ENCODE results near the gene LBH. TPM values are rescaled to one million over a fixed set of nuclear protein-coding genes. Genes with fewer than 3 reads are reported as not detected.

LBH gene
- total RNA-seq, 4 donors from 2014 or later = 14.9 to 41.1 (median 30.0) TPM

DNA sequence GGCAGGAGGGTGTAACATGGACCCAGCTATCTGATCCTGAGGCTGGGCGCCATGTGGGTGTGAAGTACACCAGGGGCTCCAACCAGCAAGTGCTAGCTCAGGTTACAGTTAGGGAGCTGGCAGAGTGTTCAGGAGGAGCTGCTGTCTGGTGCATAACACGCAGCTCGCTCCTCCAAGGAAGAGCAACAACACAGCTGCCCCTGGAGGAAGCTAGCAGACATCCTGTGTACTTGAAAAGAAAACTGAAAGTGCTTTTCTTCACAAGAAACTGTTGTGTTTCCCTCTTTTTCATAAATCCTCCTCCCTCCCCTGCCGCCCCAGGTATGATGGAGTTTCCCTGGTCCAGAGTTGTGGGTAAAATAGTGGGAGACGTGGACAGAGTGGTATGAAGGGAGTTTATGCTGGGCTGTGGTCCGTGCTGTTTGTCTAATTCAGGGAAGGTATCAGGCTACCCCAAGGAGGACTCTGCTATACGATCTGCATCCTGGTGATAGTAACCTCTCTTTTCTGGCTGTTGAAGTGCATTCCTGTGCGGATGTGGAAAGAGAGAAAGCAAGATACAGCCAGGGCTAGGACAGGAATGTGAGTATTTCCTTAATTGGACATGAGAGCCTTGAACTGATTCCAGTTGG is 6.1 kb upstream of the LBH start:
- H3K4me3 ChIP-seq = peak overlapping the region; percentile 33
- H3K9me3 ChIP-seq = no peaks in the 10 kb centered on the region
- TF ChIP-seq POLR2AphosphoS5 (IDR thresholded peaks at IDR 0.05) (no peak), POLR2A (IDR thresholded peaks at IDR 0.05) (no peak), EP300 (IDR thresholded peaks at IDR 0.05) (no peak)
- TF ChIP-seq, protein P1, sequence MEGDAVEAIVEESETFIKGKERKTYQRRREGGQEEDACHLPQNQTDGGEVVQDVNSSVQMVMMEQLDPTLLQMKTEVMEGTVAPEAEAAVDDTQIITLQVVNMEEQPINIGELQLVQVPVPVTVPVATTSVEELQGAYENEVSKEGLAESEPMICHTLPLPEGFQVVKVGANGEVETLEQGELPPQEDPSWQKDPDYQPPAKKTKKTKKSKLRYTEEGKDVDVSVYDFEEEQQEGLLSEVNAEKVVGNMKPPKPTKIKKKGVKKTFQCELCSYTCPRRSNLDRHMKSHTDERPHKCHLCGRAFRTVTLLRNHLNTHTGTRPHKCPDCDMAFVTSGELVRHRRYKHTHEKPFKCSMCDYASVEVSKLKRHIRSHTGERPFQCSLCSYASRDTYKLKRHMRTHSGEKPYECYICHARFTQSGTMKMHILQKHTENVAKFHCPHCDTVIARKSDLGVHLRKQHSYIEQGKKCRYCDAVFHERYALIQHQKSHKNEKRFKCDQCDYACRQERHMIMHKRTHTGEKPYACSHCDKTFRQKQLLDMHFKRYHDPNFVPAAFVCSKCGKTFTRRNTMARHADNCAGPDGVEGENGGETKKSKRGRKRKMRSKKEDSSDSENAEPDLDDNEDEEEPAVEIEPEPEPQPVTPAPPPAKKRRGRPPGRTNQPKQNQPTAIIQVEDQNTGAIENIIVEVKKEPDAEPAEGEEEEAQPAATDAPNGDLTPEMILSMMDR (IDR thresholded peaks at IDR 0.05) = no peak
- H3K27me3 ChIP-seq = no peaks in the 10 kb centered on the region
- DNase-seq (ENCODE audit: low spot score in 2 of 2) = no peak
- WGBS = 23% methylated on average over 8 of the region's 8 CpGs
- no peaks in the 10 kb centered on the region for H3K36me3 ChIP-seq
- peaks cover 19% of the 10 kb centered on the region for H3K4me1 ChIP-seq
- H3K27ac ChIP-seq = peak overlapping the region; percentile 51

DNA sequence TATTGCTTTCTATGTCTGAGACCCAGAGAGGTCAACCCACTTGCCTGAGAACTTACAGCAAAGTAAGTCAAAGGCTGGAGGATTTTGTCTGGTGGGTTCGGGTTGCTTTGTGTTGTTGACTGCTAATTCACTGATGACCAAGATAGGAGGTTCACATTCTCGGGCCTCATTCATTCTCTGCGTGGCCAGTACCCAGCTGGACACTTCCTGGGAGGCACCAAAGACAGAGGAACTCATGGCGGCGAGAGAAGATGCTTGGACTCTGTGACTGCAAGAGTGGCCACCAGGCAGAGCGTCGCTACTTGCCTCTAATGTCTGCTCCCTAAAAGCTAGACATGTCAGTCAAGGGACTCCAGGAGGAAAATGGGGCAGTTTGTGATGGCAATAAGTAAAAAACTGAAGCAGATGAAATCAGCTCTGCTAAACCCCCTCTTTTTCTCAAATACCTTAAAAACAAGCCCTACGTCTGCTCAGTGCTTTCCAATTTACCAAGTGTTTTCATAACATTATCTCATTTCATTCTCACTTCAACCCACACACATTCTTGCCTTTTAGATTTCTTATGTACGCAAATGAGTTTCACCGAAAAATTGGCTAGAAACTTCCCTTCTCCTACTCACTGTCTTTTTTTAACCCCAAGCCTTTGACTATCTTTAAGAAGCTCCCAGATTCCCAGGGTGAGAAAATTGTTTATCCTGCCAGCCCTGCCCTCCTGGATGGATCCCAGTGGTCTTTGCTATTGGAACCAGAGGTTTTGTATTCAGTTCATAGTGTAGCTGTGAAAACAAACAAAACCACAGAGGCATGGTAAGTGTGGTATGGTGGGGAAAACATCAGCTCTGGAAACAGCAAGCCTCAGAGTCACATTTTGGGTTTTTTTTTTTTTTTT is 4.9 kb upstream of the LBH start:
- no peak overlapping the region for H3K4me3 ChIP-seq
- peak overlapping the region; percentile 51 for H3K27ac ChIP-seq
- peaks cover 27% of the 10 kb centered on the region for H3K4me1 ChIP-seq
- TF ChIP-seq POLR2AphosphoS5 (IDR thresholded peaks at IDR 0.05) = no peak
- WGBS = 76% methylated on average over 9 of the region's 10 CpGs
- H3K27me3 ChIP-seq = no peaks in the 10 kb centered on the region
- peak in 1 of 2 donors; percentile 20 for DNase-seq (ENCODE audit: low spot score in 2 of 2)
- H3K9me3 ChIP-seq = no peaks in the 10 kb centered on the region
- H3K36me3 ChIP-seq = no peaks in the 10 kb centered on the region

DNA sequence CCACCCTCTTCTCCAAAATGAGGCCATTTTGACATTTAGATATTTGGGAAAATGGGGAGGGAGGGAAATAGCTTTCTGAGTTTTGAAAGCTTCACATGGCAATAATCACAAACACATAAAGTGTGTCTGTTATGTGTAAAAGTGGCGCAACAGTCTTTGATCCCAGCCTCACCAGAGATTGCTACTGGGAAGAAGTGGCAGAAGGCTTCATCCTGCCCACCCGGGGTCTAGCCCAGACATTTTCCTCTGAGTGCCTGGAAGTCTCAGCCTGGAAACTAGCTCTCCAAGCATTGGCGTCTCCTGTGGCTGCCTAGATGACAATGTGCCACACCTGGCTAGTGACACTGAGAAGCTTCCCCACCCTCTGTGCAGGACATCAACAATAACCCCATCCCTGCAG is 1.7 kb upstream of the LBH start:
- TF ChIP-seq POLR2A (IDR thresholded peaks at IDR 0.05) = no peak
- TF ChIP-seq POLR2AphosphoS5 (IDR thresholded peaks at IDR 0.05) = no peak
- TF ChIP-seq, protein P1 (IDR thresholded peaks at IDR 0.05) = no peak
- no peak for TF ChIP-seq EP300 (IDR thresholded peaks at IDR 0.05)
- H3K4me1 ChIP-seq = peaks cover 54% of the 10 kb centered on the region
- H3K27me3 ChIP-seq = no peaks in the 10 kb centered on the region
- DNase-seq (ENCODE audit: low spot score in 2 of 2) = no peak
- H3K9me3 ChIP-seq = no peaks in the 10 kb centered on the region
- H3K27ac ChIP-seq = no peak overlapping the region
- no peak overlapping the region for H3K4me3 ChIP-seq
- H3K36me3 ChIP-seq = no peaks in the 10 kb centered on the region
- WGBS = 97% methylated on average over 3 of the region's 3 CpGs

DNA sequence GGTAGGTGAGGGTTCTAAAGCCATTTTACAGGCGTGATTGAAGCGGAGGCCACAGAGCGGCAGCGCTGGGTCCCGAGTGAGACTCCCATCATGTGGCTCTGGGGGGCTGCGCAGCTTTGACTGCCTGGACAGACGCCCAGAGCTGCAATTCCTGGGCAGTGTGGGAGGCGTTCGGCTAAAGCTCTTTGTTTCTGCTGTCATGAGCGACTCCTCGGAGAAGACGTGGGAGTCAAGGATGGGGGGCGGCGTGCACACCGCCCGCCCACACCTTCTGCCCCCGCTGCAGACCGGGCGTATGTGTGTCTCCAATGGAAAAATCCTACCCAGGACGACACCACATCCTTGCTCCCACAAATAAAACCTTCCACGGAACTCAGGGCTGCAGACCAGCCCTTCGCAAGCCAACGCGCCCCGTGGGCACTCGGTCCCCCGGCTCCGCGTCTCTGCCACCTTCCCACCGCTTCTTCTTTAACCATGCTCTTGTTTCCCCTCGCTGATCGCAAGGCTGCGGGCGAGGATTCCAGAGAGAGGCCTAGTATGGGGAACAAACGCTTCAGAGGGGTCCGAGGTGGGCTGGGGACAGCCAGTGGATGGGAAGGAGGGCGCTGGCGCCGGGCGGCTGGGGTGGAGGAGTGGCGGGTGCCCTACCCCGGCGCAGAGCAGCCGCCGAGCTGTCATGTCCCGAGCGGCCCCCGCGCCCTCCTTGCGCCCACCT is 680 bp upstream of the LBH start:
- DNase-seq (ENCODE audit: low spot score in 2 of 2) = peak in 1 of 2 donors; percentile 72
- WGBS = 23% methylated on average over 42 of the region's 50 CpGs
- Histone ChIP-seq H3K36me3 (no peaks in the 10 kb centered on the region), H3K27ac (peak overlapping the region; percentile 84), H3K4me1 (peaks cover 48% of the 10 kb centered on the region), H3K9me3 (no peaks in the 10 kb centered on the region), H3K4me3 (peak overlapping the region; percentile 82), H3K27me3 (no peaks in the 10 kb centered on the region)
- TF ChIP-seq POLR2A (IDR thresholded peaks at IDR 0.05) = no peak
- TF ChIP-seq EP300 (IDR thresholded peaks at IDR 0.05) = no peak
- TF ChIP-seq, protein P1 (IDR thresholded peaks at IDR 0.05) = no peak
- TF ChIP-seq POLR2AphosphoS5 (IDR thresholded peaks at IDR 0.05) = no peak

DNA sequence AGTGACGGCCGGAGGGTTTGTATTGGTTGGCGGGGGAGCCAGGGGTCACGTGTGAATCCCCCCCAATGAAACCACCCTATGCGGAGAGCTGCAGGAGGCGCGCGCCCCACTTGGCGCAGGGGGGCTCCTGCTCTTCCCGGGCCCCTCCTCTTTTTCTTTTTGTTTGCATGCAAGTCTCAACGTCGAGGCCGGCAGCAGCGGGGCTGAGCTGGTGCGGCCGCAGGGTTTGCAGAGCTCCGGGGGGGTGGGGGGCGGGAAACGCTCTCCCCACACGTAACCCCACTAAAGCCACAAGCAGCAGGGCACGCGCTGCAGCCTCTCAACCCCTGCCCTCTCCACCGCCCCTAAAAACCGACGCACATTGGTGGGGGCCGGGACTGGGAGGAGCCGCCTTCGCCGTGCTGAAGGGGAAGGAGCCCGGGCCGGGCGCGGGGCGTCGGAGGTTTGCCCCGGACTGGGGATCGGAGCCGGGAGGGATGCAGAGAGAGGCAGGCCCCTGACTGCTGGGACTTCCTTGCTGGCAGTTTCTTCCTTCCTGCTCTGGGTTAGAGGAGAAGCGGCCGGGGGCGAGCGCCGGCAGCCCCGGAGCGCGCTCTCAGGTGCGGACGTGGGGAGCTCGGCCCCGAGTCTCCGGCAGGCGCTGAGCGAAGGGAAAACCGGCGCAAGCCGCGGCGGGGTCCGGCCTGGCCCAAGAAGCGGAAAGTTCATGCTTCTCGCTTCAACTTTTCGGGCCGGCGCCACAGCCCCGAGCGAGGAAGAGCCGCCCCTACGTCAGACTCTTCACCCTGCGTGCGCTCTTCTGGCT is 864 bp downstream of the LBH start:
- Histone ChIP-seq H3K27me3 (no peaks in the 10 kb centered on the region), H3K4me3 (peak overlapping the region; percentile 82), H3K27ac (peak overlapping the region; percentile 84), H3K36me3 (peaks cover 3% of the 10 kb centered on the region), H3K4me1 (peaks cover 47% of the 10 kb centered on the region), H3K9me3 (no peaks in the 10 kb centered on the region)
- peak in 1 of 2 donors; percentile 79 for DNase-seq (ENCODE audit: low spot score in 2 of 2)
- under 1% methylated on average over 50 of the region's 70 CpGs for WGBS
- TF ChIP-seq EP300 (IDR thresholded peaks at IDR 0.05) (no peak), POLR2AphosphoS5 (IDR thresholded peaks at IDR 0.05) (no peak)
